Measurements from ENCODE around the gene EFEMP2. TPM values are rescaled to one million over a fixed set of nuclear protein-coding genes. Genes with fewer than 3 reads are reported as not detected.
A peak's percentile ranks its signal among the peaks of the same experiment; 100 is the strongest.

The EFEMP2 gene
- total and polyA plus RNA-seq, 2 donors (not counting 1 experiment from before 2014, with no cell fraction given): 74.0 to 161 TPM

GRCh38 chr11:65915101-65915820 is 42.7 kb upstream of the EFEMP2 start:
- Histone ChIP-seq H3K4me2 (ENCODE audit: extremely low read depth, insufficient read depth, low read length) (peak overlapping the region; percentile 46), H3K27me3 (ENCODE audit: control insufficient read depth, insufficient read depth, low read length) (no peaks in the 10 kb centered on the region), H2AFZ (ENCODE audit: low read length) (no peak overlapping the region), H3K9ac (ENCODE audit: insufficient read depth, low read length) (peak overlapping the region; percentile 52), H3K79me2 (ENCODE audit: control insufficient read depth, insufficient read depth, low read length) (peaks cover 57% of the 10 kb centered on the region), H3K4me1 (ENCODE audit: control insufficient read depth, extremely low read depth, insufficient read depth, low read length) (peaks cover 59% of the 10 kb centered on the region), H3K4me3 (replicated peaks in 1 of 4; ENCODE audit: control extremely low read depth in 1 of 4, insufficient read depth in 1 of 4, low read depth in 3 of 4, low read length in 4 of 4) (peak overlapping the region in 1 of 4 experiments; percentile 14), H4K20me1 (ENCODE audit: control insufficient read depth, extremely low read depth, insufficient read depth, low read length) (no peaks in the 10 kb centered on the region), H3K36me3 (ENCODE audit: control insufficient read depth, insufficient read depth, low read length) (peaks cover 8% of the 10 kb centered on the region), H3K27ac (ENCODE audit: insufficient read depth, low read length) (peak overlapping the region; percentile 99), H3K9me3 (ENCODE audit: control insufficient read depth, insufficient read depth, low read depth, low read length) (no peaks in the 10 kb centered on the region)
- DNase-seq (ENCODE audit: low read depth in 2 of 2): peak in 1 of 2 donors; percentile 17
- TF ChIP-seq CTCF (conservative IDR thresholded peaks at IDR 0.05 in 1 of 2, IDR thresholded peaks at IDR 0.05 in 1 of 2; ENCODE audit: low read depth in 1 of 2, low read length in 2 of 2) (no peak), EZH2 (IDR thresholded peaks at IDR 0.05; ENCODE audit: low read length, missing control alignments) (no peak)

DNA sequence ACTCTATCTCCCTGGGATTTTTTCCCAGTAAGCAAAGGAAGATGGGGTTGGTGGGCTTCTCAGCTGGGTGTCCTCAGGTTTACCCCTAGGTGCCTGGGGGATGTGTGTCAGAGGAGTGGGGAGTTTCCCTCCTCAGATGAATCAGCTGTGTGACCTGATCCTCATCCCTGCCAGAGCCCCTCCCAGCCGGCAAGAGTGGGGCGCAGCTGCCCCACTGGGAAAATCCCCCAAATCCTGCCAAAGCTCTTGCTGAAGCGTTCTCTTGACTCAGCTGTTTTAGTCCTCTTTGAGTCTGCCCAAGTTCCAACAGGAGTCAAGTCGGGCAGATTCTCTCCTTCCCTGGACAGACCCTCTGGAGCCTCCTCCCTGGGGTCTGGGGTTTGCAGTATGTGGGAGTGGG is 40.2 kb upstream of the EFEMP2 start:
- Histone ChIP-seq H3K36me3 (ENCODE audit: control insufficient read depth, insufficient read depth, low read length) (peaks cover 8% of the 10 kb centered on the region), H3K27ac (ENCODE audit: insufficient read depth, low read length) (peak overlapping the region; percentile 99), H3K4me1 (ENCODE audit: control insufficient read depth, extremely low read depth, insufficient read depth, low read length) (peaks cover 61% of the 10 kb centered on the region), H3K4me2 (ENCODE audit: extremely low read depth, insufficient read depth, low read length) (peak overlapping the region; percentile 36), H3K27me3 (ENCODE audit: control insufficient read depth, insufficient read depth, low read length) (no peaks in the 10 kb centered on the region), H3K4me3 (replicated peaks in 1 of 4; ENCODE audit: control extremely low read depth in 1 of 4, insufficient read depth in 1 of 4, low read depth in 3 of 4, low read length in 4 of 4) (no peak overlapping the region), H3K9me3 (ENCODE audit: control insufficient read depth, insufficient read depth, low read depth, low read length) (no peaks in the 10 kb centered on the region), H2AFZ (ENCODE audit: low read length) (no peak overlapping the region), H3K9ac (ENCODE audit: insufficient read depth, low read length) (peak overlapping the region; percentile 45), H3K79me2 (ENCODE audit: control insufficient read depth, insufficient read depth, low read length) (peaks cover 39% of the 10 kb centered on the region), H4K20me1 (ENCODE audit: control insufficient read depth, extremely low read depth, insufficient read depth, low read length) (no peaks in the 10 kb centered on the region)
- peak; percentile 47 to 75 for DNase-seq (ENCODE audit: low read depth in 2 of 2)
- TF ChIP-seq EZH2 (IDR thresholded peaks at IDR 0.05; ENCODE audit: low read length, missing control alignments) (no peak), CTCF (conservative IDR thresholded peaks at IDR 0.05 in 1 of 2, IDR thresholded peaks at IDR 0.05 in 1 of 2; ENCODE audit: low read depth in 1 of 2, low read length in 2 of 2) (no peak)

DNA sequence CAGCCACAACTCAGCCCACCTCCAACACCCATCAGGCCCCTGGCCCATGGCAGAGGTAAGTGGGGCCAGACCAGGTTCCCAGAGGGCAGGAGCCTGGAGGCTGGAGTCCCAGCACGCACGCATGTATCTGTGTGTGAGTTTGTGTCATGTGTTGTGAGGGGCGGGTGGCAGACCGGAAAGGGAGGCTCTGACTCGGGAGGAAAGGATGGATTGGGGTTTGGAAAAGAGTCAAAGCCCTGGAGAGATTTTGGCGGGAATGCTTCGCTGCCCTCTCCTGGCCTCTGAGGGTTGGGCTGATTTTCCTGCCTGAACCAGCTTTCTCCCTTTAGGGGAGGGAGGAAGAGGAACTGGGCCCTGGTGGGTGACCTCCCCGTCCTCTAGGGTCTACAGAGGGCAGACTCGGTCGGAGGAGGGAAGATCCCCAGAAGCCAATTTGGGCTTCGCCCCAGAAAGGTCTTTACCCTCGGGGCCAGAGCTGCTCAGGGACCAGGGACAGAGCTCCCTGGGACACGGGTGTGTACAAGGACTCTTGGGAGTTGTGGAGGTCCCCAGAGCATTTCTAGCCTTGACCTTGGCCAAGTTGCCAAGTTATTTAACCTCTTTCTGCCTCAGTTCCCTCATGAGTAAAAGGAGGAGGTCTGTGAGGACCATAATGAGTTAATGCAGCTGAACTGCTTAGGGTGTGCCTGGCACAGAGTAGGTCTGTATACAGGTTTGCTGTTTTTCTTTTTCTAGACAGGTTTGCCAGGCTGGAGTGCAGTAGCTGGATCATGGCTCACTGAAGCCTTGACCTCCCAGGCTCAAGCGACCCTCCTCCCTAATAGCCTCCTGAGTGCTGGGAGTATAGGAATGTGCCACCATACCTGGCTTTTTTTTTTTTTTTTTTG is 39.3 kb upstream of the EFEMP2 start:
- Histone ChIP-seq H3K9ac (ENCODE audit: insufficient read depth, low read length) (peak overlapping the region; percentile 45), H3K79me2 (ENCODE audit: control insufficient read depth, insufficient read depth, low read length) (peaks cover 30% of the 10 kb centered on the region), H3K9me3 (ENCODE audit: control insufficient read depth, insufficient read depth, low read depth, low read length) (no peaks in the 10 kb centered on the region), H3K27me3 (ENCODE audit: control insufficient read depth, insufficient read depth, low read length) (no peaks in the 10 kb centered on the region), H3K4me1 (ENCODE audit: control insufficient read depth, extremely low read depth, insufficient read depth, low read length) (peaks cover 52% of the 10 kb centered on the region), H3K4me3 (replicated peaks in 1 of 4; ENCODE audit: control extremely low read depth in 1 of 4, insufficient read depth in 1 of 4, low read depth in 3 of 4, low read length in 4 of 4) (no peak overlapping the region), H2AFZ (ENCODE audit: low read length) (no peak overlapping the region), H3K27ac (ENCODE audit: insufficient read depth, low read length) (peak overlapping the region; percentile 99), H4K20me1 (ENCODE audit: control insufficient read depth, extremely low read depth, insufficient read depth, low read length) (no peaks in the 10 kb centered on the region), H3K36me3 (ENCODE audit: control insufficient read depth, insufficient read depth, low read length) (peaks cover 3% of the 10 kb centered on the region), H3K4me2 (ENCODE audit: extremely low read depth, insufficient read depth, low read length) (peak overlapping the region; percentile 8)
- peak; percentile 73 to 84 for DNase-seq (ENCODE audit: low read depth in 2 of 2)
- TF ChIP-seq CTCF (conservative IDR thresholded peaks at IDR 0.05 in 1 of 2, IDR thresholded peaks at IDR 0.05 in 1 of 2; ENCODE audit: low read depth in 1 of 2, low read length in 2 of 2) (peak in 1 of 2 donors; percentile 25), EZH2 (IDR thresholded peaks at IDR 0.05; ENCODE audit: low read length, missing control alignments) (no peak)
